Left kidney (tissue), 2 donors: ENCODE results near the gene ALKBH4. TPM values are rescaled to one million over a fixed set of nuclear protein-coding genes. Genes with fewer than 3 reads are reported as not detected.
A peak's percentile ranks its signal among the peaks of the same experiment; 100 is the strongest.
"Not testable (repeated sequence)": the region's sequence is repeated elsewhere in the genome, so short reads cannot be mapped to it uniquely, and the experiment has no call there.

ENCODE experiments used
- DNase-seq: peaks from one replicate; pipeline ENCODE4 v3.0.0-alpha.2; 2013
- polyA plus RNA-seq: library from polyadenylated mRNA; unstranded; fragments of 120-200 nt; gene quantifications from one replicate; pipeline ENCODE4 v1.2.1, GENCODE V29; 2013; ENCODE audit not compliant: insufficient read length

The ALKBH4 gene
- polyA plus RNA-seq, 1 donor: 9.1 TPM

DNA sequence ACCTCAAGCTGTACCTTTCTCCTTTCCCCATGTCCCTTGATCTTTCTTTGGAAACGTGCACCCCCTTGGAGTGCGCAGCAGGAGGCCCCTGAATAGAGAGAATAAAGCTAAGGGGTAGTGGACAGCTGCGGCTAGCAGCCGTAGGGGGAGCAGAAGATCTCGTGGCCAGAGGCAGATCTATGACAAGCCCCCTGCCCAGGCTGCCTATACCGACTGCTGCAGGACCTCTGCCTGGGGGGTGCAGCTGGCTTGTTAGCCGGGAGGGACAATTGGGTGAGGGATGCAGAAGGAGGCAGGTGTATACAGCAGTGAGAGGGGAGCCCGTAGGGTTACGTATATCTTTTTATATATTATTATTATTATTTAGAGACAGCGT lies 14.5 kb upstream of the ALKBH4 start:
- not testable (repeated sequence) for DNase-seq

DNA sequence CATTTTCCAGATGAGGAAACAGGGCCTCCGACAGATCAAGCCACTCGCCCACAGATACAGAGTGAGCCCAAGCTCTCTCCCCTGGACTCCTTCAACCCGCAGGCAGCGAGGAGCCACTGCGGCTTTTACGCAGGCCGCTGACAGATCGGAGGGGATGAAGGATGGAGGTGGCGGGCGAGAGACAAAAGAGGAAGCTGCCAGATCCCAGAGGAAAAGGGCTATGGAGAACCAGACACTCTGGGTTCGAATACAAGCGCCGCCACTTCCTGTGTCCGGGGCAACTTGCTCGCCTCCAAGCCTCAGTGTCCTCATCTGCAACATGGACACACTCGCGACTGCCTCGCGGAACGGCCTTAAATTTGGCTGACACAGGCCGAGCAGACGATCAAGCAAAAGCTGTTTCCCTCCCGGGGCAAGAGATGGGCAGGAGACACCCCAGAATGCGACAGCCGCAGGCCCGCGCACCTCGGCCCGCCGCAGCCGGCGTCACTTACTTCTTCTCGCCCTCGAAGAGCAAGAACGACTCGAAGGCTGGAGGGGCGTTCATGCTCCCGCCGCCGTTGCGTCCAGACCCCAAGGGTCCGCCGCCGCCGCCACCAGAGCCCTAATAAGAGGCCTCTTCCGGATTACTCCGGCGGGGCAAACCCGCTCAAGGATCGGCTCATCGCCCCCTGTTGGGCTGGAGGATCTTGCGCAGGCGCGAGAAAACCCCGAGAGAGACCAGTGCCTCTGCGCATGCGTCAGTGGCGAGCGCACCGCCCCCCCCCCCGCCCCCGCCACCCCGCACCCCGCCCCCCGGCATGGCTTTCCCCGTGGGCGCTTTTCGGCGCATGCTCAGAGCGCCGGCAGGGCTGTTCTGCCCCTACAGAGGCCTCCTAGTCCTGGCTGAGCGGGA lies 13.9 kb upstream of the ALKBH4 start, which contains the start of gene POLR2J:
Gene POLR2J, minus strand, starts transcription at position 609 of the 895 bp plus-strand sequence. Its CDS starts 62 bp downstream, at position 547.
- peak; percentile 75 for DNase-seq

DNA sequence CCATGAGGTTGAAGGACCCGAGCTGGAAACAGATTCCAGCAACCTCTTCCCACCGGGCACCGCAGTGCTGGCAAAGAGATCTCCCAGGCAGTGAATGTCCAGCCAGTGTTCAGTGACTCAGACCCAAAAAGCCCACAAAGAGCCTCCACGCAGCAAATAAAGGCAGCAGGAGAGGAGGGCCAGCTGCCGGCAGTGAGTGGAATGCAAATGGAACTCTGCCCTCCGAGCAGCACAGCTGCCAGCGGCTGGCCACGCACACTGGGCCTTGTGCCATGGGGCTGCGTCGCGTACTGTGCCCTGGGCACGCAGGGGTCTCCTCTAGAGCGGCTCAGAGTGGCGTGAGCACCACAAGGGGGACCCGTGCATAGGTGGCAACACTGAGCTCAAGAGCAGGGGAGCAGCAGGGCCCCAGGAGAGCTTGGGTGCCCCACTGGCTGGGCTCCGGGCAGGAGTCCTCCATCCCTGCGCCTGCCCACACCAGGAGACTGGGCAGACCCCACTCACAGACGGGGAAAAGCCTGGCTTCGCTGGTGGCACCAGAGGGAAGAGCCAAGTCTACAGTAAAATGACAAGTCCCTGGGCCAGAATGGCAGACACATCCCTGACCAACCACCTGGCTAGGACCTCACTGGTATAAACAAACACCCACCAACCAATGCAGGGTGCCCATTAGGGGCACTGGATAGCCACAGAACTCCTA lies 10.2 kb upstream of the ALKBH4 start:
- not testable (repeated sequence) for DNase-seq

DNA sequence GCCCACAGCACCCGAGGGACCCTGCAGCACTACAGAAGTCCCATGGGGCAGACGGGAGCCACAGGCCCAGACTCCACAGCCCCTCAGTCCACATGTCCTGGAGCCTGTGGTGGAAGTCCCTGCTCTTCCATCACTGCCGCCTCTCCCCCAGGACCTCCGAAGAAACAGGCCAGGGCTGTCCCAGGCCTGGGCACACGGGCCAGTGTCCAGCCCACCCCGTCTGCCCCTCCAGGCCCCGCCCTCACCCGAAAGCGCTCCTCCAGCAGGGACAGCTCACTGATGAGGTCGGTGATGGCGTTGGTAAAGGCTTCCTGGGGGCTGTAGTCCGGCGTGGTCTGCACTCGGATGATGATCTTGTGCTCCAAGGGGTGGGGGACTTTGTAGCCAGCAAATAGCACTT lies 9.5 kb upstream of the ALKBH4 start:
- not testable (repeated sequence) for DNase-seq

DNA sequence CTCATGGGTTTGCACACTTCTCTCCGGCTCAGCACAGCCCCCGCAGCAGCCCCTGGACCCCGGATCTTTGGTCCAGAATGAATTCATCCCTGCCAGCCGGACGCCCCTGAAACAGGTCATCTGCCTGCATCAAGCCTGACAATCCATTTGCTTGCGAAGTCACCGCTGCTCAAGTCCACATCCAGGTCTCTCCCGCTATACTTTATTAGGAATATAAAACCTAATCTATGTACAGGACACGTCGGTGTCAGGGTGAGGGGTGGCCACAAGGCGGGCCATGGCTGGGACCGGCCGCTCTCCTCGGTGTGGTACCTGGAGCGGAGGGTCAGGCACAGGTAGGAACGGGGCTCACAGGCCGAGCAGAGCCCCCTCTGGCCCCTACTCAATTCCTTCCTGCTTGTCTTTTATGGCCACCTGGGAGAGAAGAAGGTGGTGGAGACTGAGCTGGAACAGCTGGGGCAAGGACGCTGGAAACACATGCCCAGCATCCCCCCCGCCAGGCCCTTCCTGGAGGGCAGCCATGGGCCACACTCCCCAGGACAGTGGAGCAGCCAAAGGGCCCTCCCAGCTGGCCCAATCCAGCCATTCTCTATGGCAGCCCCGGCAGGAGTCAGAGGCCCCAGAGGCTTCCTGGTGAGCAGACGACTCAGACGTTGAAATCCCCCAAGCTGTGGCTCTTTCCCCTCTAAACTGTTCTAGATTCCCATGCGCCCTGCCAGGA lies 8.8 kb upstream of the ALKBH4 start:
- no peak for DNase-seq

DNA sequence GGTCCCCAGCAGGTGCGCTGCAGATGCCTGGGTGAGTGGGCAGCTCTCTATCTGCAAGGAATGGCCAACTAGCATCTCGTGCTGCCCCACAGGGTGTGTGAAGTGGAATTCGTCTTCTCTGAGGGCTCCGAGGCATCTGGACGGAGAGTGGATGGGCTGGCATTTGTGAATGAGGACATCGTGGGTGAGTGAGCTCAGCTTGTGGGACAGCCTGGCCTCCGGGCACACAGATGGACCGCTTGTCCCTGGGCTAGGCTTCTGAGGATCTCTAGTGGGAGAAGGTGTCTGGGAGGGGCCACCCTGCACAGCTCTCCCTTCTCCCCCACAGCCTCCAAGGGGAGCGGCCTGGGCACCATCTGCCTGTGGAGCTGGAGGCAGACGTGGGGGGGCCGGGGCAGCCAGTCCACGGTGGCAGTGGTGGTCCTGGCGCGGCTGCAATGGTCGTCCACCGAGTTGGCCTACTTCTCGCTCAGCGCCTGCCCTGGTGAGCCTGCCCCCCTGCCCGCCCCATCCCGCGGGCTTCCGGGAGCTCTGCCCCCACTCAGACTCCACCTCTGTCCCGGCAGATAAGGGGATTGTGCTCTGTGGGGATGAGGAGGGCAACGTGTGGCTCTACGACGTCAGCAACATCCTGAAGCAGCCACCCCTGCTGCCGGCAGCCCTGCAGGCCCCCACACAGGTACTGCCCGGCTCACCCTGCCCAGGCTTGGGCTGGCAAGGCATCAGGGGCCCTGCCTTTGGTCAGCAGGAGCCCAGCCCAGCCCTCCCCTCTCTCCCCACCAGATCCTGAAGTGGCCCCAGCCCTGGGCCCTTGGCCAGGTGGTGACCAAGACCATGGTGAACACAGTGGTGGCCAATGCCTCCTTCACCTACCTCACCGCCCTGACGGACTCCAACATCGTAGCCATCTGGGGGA lies 7.7 kb upstream of the ALKBH4 start:
- DNase-seq: no peak

DNA sequence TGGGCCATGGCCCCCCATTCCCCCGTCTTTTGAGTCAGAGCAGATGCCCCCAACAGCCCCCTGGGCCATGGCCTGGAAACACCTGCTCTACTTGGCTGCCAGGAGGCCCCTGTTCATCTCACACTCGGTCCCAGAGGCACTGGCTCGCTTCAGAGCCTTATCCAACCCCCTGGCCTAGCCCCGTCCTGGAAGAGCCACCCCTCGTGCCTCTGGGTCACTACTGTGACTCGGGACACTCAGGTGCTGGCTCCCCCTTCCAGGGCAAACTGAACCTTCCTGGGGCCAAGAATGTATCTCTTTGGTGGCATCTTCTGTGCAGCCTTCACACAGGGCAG lies 7.1 kb upstream of the ALKBH4 start:
- DNase-seq: no peak

DNA sequence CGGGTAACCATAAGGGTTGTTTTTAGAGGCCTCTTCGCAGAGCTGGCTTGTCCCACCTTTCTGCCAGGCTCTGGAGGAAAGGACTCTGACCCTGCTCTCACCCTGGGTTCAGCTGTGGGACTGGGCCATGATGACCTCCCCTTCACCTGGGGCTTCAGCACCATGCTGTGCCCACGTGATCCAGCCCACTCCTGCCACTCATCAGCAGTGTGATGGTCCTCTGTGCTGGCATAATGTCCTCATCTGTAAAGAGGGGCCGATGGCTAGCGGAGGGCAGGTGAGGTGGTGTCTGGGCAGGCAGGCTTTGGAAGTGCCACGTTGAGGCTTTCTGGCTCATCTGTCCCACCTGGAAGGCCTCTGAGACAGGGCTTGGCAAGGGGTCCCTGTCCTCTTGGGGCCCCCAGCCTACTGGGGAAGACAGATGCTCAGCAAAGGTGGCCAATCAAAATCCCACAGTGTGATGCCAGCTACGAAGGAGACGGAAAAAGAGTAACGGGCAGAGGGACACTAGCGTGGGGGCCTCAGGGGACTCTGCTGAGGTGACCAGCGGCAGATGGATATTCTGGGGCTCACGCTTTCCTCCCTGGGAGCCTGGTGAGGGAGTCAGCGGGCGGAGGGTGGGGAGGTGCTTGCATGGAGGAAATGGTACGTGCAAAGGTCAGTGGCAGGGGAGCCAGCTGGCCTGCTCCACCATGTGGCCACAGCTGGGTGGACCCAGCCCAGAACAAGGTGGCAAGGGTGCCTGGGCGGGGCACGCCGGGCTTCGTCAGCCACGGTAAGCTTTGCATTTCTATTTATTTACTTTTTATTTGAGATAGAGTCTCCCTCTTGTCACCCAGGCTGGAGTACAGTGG lies 5.5 kb upstream of the ALKBH4 start:
- DNase-seq: no peak

DNA sequence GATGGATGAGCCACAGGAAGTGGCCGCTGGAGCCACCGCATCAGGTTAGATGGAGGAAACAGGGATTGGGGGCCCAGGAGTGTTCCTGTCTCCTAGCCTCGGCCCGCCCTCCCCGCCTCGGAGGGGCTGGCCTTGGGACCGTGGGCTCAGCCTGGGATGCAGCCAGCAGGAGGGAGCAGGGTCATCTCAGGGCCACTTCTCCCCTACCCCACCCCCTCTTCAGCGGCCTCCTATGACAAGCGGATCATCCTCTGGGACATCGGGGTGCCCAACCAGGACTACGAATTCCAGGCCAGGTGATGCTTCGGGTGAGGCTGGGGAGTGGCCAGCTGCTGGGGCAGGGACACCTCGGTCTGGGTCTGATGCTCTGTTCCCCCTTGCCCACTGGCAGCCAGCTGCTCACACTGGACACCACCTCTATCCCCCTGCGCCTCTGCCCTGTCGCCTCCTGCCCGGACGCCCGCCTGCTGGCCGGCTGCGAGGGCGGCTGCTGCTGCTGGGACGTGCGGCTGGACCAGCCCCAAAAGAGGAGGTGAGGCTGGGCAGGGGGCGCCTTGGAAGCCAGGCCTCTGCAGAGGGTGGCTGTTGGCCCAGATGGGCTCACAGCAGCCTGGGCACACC lies 4.8 kb upstream of the ALKBH4 start:
- no peak for DNase-seq

DNA sequence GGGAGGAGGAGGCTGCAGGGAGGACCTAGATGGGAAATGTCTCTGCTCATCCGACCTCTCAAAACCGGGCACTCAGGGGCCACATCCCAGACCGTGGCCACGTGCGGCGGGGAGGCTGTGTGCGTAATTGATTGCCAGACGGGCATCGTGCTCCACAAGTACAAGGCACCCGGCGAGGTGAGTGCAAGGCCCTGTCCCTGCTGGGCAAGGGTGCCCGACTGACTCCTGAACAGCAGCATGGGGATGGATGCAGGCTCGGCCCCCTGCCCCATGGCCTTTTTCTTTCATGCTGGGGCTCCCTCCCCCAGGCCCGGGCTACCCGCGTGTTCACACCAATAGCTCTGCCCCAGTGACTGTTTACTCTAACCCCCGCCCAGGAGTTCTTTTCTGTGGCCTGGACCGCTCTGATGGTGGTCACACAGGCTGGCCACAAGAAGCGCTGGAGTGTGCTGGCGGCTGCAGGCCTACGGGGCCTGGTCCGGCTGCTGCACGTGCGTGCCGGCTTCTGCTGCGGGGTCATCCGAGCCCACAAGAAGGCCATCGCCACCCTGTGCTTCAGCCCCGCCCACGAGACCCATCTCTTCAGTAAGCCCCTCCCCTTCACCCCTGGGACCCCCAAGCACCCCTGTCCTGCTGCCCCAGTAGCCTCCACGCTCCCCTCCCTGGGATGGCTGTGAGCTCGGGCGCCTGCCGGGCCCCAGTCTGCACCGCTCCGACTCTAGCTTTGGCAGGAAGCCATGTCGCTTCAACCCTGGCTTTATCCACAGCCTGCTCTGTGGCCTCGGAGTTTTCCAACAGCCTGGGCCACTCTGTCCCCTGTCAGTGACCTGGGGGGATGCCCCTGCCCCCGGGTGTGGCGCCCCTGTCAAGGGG lies 4.1 kb upstream of the ALKBH4 start:
- DNase-seq: no peak

DNA sequence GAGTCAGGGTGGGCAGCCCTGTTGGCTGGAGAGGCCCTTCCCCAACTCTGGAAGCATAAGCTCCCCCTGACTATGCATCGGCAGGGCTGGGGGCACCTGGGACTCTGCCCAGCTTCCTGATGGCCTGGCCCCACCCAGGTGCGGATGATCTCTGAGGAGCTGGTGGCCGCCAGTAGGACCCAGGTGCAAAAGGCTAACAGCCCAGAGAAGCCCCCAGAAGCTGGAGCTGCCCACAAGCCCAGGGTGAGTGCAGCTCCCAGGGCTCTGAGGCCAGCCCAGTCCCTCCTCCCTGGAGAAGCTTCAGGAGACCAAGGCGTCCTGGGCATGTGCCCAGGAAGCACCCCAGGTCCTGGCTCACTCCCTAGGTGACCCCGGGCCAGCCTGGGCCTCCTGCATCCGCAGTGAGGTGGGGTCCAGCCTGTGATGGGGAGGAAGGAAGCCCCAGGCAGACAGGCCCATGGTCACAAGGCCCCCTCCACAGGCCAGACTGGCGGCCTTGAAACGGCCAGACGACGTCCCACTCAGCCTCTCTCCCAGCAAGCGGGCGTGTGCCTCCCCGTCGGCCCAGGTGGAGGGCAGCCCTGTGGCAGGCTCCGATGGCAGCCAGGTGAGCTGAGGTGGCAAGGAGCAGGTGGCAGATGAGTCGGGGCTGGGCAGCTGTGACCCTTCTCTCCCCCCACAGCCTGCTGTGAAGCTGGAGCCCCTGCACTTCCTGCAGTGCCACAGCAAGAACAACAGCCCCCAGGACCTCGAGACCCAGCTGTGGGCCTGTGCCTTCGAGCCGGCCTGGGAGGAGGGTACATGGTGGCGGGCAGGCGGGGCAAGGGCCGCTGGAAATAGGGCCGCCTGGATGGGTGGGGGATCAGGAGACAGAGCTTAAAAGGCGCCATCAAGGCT lies 3.2 kb upstream of the ALKBH4 start:
- DNase-seq: no peak

DNA sequence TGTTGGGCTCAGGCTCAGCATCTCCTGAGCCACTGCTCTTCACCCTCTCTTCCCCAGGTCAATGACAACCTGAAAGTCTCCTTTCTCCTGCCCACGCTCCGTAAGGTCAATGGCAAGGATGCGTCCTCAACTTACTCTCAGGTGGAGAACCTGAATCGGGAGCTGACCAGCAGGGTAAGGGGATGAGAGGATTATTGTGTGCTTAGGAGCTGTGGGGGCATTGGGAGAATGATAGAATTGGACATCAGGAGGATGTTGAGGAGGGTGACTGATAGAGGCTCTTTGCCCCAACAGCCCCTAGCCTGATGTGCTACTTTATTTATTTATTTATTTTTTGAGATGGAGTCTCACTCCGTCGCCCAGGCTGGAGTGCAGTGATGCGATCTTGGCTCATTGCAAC lies 1.4 kb upstream of the ALKBH4 start:
- DNase-seq: no peak

DNA sequence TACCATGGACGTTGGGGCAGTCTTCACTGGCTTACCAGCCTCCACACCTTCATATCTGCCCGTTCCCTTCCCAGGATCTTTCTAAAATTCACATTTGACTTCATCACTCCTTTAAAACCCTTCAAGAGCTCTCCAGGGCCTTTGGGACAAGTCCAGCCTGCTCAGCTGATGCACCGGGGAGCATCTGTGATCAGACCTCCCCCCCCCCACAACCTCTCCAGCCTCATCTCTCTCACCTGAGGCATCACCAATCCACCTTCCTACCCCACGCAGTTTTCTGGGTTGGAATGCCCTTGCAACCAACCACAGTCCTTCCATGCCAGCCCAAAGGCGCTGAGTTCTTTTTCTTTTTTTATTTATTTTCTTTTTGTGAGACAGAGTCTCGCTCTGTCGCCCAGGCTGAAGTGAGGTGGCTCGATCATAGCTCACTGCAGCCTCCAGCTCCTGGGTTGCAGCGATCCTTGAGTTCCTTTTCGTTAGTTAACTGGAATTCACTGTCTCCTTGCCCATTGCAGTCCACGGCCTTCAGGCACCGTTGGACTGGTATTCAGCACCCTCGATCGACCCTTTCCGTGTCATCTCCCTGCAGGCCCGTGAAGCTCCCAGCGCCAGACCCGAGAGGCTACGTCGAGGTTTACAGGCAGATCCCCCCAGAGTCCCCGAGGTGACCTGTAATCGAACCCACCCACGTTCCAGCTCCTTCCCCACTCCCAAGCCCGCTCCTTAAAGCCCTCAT lies 654 bp downstream of the ALKBH4 start:
- DNase-seq: no peak

DNA sequence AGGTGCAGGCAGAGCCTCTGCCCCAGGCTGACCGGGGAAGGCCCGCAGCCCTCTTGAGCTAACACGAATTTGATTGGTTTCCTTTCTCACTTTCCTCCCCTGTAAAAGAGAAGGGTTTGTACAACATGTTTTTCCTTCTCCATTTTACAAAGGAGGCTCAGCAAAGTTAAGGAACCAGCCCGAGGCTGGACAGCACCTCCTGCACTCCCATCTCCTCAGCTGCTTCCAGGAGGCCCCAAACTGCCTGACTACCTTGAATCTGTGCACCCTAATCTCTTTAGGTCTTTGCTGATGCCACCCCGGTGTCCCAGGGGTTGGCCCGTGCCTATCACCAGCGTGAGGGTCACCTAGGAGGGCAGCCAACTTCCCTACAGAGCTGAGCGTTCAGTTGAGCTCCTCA lies 4.2 kb downstream of the ALKBH4 start:
- no peak for DNase-seq

DNA sequence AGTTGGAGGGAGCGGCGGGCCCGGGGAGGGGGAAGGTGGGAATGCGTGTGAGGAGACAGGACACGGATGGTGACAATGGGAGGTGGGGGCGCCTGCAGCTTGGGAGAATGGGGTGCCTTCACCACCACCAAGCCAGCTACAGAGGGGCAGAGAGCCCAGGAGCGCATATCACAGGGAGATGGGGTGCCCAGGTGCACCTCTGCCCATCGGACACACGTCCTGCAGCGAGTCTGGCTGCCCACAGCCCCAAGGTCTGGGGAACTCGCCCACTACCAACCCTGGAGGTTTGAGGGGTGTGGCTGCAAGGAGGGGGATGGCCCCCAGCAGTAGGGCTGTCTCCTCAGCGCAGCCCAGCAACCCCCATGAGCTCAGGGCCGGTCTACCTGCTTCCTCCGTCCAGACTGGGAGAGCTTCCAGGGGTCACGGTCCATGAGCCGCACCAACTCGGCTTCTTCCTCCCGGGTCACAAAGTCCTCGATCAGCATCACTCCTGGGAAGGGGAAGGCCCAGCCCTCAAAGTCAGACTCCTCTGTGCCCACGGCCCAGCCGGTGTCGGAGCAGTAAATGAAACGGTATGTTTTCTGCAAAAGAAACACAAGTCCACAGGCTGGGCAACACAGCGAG lies 5.3 kb downstream of the ALKBH4 start:
- DNase-seq: no peak

DNA sequence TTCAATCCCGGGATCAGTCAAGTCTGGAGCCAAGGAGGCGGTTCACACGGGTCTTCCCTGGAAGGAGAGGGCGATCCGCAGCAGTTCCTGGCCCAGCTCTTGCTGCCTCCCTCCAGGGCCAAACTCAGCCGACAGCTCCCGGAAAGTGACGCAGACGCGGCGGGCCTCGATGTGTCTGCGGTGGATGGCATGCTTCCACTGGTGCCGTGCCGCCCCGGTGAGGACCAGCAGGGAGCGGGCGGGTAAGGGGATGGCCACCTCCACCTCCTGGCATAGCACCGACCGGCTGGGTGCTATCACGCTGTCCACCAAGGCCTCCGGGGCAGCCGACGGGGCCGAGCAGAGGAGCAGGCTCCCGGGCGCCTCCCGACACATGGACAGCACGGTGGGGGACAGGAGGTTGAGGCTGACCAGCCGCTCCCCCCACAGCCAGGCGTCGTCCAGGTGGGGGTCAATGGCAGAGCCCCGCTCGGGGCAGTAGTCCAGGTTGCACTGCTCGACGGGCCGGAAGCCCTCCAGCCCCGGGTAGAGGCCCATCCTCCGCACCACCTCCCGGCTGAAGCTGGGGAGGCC lies 7.2 kb downstream of the ALKBH4 start:
- DNase-seq: no peak

DNA sequence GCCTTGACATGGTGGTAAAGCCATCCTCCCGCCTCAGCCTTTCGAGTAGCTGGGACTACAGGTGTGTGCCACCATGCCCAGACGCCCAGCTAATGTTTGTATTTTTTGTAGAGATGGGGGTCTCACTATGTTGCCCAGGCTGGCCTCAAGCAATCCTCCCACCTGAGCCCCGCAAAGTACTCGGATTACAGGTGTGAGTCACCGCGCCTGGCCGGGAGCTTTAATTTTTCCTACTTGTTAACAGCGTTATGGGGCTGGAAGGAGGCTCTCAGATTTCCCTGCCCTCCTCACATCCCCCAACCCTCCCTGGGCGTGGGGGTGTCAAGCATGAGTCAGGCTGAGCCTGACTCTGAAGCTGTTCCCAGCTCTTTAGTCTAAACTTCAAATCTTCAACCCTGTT lies 8.3 kb downstream of the ALKBH4 start:
- no peak for DNase-seq
